22Rv1 (cell line): ENCODE measurements around the gene TRPM5.
A peak's percentile ranks its signal among the peaks of the same experiment; 100 is the strongest.

ENCODE experiments used
- H3K27ac ChIP-seq: fragments of 450-650 bp; 2 replicates; pipeline ENCODE4 v1.5.1; 2017
- CTCF ChIP-seq: fragments of 450-650 bp; IDR thresholded peaks from 2 replicates; pipeline ENCODE4 v1.5.1; 2017; ENCODE audit warnings: mild to moderate bottlenecking
- ZFX ChIP-seq: fragments of 450-650 bp; IDR thresholded peaks from 2 replicates; pipeline ENCODE4 v1.6.1; 2017; ENCODE audit warnings: antibody characterized with exemption, borderline replicate concordance

TRPM5 gene

GRCh38 chr11:2398664-2399355, 45.5 kb downstream of the TRPM5 start:
- TF ChIP-seq CTCF (no peak), ZFX (no peak)
- peak overlapping the region; percentile 86 for H3K27ac ChIP-seq

- no peak overlapping the region for H3K27ac ChIP-seq
- TF ChIP-seq CTCF (no peak), ZFX (no peak)
Measured at GRCh38 chr11:2397005-2397404, 47.3 kb downstream of the TRPM5 start.

DNA sequence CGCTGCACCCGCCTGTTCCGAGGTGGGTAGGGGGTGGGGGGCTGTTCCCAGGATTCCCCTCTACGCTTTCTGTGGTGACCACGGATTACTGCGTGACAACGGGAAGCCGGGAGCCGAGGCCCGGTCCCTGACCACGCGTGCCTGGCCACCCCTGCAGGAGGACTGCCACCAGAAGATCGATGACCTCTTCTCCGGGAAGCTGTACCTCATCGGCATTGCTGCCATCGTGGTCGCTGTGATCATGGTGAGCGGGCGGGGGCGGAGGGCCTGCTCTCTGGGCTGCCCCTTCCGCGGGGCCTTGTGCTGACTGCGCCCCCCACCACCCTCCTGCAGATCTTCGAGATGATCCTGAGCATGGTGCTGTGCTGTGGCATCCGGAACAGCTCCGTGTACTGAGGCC, 47.8 kb downstream of the TRPM5 start:
- no peak overlapping the region for H3K27ac ChIP-seq
- no peak for TF ChIP-seq CTCF
- TF ChIP-seq ZFX, result no peak

- H3K27ac ChIP-seq, result no peak overlapping the region
- TF ChIP-seq CTCF (no peak), ZFX (no peak)
Measured at GRCh38 chr11:2395856-2396255, 48.5 kb downstream of the TRPM5 start.

- TF ChIP-seq ZFX (no peak), CTCF (no peak)
- H3K27ac ChIP-seq, result no peak overlapping the region
Measured at GRCh38 chr11:2395211-2395730, 49.0 kb downstream of the TRPM5 start.

GRCh38 chr11:2394818-2395105, 49.6 kb downstream of the TRPM5 start:
- H3K27ac ChIP-seq, result no peak overlapping the region
- TF ChIP-seq CTCF (no peak), ZFX (no peak)
